Activated naive CD8-positive, alpha-beta T cell treated with anti-CD3 and anti-CD28 coated beads, Interleukin-2, amount 50 U/mL, for 16 hours (primary cell): ENCODE results near the gene TJP3.

ENCODE experiments used
- DNase-seq: peaks from one replicate; pipeline ENCODE4 v3.0.0-alpha.2; 2020; ENCODE audit warnings: low read depth, low spot score

The TJP3 gene

DNA sequence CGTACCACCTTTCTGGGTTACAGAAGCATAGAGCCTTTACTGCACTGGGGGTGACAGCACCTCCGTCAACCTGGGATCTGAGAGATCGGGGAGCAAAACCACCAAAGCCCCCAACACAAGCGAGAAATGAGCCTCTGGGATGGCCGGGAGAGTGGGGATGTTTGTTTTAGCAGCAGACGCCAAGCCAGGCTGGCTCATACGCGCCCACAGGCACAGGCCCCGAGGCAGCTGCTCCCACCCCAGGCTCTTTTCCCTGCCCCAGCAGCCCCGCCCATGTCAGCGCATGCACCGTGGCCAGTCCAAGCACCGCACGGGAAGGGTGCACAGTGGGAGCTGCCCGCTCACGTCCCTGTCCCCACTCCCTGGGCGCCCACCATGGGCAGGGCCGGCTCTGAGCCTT is 16.5 kb upstream of the TJP3 start:
- no peak for DNase-seq

DNA sequence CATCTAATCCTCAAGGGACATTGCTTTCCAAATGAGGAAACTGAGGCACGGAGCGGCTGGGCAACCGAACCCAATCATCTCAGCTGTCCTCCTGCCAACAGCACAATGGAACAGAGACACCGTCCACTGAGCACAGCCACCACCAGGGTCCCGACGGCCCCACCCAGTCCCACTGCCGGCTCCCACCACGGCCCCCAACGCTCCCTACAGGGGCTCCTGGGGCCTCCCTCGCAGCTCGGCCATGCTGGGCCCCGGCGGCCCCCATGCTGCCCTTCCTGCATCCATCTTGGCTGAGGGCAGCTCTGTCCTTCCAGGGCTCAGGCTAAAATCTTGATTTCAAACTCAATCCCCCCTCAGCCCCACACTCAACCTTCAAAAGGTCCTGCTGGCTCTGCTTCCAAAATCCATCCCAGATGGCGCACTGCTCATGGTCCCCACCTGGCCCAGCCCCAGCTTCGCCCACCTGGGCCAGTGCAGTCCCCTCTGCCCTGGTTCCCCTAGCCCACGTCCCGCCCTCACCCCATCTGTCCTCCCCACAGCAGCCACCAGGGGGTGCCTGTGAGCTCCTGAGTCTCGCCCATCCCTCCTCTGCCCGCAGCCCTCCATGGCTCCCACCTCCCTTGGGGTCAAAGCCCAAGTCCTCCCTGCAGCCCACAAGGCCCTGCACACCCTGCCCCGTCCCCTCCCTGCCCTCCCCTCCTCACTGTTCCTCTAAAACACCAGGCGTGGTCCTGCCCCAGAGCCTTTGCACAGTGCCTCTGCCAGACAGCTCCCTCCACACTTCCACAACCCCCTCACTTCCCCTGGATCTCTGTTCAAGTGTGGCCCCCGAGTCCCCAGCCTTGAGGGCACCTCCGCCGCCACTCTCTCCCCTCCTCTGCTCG is 15.8 kb upstream of the TJP3 start:
- no peak for DNase-seq

DNA sequence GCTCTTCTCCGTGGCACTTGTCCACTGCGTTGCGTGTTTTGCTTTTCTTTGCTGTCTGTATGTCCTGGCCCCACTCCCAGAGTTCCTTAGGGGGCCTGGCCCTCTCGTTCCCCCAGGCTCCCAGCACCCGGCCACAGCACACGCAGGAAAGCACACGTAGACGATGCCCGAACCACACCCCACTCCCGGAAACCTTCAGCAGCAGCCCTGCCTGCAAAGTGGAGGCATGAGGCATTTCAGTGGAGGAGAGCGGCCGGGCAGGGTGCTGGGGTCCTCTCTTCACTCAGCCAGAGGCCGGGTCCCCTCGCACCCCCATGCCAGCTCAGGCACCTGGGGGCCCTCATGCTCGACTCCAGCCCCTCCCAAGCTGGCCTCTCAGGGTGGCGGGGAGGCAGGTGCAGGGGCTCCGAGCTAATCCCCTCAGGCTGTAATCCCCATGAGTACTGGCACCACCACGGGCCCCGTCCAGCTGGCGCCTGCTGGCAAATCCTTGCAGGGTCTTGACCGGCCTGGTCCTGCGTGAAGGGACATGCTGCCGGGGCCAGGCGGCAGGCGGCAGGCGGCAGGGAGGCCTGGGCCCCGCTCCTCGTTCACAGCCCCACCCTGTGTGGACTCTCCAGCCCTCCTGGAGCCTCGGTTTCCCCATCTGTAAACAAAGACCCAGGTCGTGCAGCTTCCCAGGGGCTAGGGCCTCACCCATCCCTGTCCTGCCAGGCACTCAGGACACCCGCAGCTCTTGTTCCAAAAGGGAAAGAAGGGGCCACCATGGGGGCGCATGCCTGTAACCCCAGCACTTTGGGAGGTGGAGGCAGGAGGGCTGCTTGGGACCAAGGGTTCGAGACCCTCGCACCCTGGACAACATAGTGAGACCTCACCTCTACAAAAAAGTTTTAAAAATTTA is 14.9 kb upstream of the TJP3 start:
- no peak for DNase-seq

DNA sequence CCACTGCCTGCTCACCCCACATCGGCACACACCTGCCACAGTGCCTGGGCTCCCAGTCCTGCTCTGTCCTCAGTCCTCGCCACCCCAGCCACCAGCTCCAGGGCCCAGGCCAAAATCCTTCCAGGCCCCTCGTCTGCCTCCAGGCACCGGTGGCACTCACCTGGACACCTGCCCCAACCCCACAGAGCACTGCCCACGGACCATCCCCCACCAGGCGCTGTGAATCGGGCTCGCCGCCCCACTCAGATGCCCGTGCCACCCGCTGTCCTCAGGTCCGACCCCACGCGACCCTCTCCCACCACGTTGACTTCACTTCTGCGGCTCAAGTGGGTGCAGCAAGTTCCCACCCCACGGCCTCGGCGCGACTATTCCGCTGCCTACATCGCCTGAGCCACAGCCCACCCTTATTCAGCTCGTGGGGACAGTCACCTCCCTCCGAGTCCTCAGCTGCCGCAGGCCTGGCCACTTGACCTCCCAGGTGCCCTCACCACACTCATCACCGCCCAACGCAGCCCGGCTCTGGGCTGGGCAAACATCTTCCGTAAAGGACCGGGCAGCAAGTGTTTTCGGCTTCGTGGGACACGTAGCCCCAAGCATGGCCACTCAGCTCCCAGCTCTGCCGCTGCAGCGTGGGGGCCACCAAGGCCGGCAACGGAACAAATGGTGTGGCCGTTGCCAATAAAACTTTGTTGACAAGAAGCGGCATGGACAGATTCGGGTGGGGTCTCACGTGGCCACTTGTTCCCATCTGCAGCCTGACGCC is 13.6 kb upstream of the TJP3 start:
- no peak for DNase-seq

DNA sequence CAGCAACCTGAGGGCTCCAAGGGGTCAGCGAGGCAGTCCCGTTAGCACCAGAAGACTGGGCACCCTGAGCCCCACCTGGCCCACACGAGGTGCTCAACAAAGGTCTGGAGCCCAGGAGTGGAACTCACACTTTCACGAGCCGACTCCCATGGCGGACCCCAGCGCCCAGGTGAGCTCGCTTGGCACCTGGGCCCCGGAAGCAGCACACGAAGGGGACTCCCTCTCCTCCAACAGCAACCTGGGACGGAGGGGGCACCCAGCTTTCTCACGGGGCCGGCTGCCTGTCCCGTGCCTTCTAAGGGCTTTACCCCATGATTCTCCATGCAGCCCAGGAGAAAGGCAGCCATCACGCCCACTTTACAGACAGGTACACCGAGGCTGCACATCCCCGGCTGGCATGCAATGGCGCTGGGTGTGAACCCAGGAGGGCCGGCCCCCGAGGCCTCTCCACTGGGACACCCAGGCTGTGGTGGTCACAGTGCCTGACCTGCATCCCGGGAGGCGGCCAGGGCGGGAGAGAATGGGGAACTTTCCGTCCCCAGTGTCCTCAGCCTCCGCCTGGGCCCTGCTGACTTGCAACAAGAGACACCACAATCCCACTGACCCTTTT is 13.0 kb upstream of the TJP3 start:
- DNase-seq: no peak

DNA sequence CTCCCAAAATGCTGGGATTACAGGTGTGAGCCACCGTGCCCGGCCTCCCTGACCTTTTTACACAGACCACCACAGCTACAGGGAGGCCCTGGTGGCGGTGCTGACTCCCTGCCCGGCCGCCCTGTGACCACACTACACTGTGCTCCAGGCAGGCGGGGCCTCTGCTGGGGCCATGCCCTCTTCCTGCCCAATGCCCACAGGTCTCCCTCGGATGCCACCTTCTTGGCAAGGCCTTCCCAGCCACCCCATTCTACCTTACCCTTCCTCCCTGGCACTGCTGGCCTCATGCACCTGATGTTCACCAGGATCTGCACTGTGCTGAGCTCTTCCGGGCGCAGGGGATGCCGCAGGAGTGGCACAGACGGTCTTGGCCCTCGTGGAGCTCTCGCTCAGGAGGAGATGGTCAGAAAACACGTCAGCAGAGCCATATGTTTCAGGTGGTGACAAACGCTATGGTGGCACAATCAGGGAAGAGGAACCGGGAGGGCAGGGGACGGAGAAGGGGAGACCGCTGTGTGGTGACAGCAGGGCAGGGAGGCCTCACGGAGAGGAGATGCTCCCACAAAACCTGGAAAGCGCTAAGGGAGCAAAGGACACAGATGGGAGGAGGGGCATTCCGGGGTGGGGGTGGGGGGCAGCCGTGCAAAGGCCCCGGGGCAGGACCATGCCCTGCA is 12.1 kb upstream of the TJP3 start:
- no peak for DNase-seq

DNA sequence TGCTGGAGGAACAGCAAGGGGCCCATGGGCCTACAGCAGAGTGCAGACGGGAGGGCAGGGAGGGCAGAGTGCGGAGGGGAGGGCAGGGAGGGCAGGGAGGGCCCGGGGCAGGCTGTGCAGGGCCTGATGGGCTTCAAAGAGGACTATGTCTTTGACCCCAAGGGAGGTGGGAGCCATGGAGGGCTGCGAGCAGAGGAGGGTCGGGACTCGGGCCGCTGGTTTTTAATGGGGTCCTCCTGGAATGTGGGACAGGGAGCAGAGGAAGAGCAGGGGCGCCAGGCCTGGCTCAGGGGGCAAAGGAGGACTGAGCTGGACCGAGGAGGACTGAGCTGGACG is 11.6 kb upstream of the TJP3 start:
- no peak for DNase-seq

DNA sequence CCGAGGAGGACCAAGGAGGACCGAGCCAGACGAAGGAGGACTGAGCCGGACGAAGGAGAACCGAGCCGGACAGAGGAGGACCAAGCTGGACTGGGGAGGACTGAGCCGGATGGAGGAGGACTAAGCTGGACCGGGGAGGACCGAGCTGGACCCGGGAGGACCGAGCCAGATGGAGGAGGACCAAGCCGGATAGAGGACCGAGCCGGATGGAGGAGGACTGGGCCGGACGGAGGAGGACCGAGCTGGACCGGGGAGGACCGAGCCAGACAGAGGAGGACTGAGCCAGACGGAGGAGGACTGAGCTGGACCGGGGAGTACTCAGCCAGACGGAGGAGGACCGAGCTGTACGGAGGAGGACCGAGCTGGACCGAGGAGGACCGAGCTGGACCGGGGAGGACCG is 11.1 kb upstream of the TJP3 start:
- no peak for DNase-seq

DNA sequence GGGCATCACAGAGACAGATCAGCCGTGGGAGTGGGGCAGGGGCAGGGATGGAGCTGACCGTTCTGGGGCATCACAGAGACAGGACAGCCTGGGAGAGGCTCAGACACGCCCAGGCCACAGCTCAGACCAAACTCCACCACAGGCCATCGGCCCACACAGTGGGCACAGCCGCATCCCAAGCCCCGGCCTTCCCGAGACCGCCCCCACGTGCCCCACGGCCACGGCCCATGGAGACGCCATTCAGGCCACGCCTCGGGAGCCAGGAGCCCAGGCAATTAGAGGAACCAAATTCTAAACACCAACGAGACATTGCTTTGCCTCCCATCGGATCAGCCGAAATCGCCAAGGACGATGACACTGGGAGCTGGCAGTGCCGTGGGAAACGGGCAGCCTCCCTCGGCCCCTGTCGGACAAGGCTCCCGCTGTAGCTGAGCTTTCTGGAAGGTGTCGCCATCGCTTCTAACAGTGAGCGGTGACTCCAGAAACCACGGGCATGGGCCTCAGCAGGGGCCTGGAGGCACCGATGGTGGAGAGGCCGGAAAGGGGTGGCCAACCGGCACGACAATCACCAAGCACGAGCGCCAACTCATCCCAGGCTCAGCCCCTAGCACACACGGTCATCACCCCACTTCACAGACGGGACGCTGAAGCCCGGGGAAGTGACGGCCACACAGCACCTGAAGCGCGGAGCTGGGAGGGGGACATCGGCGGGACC is 10.4 kb upstream of the TJP3 start:
- no peak for DNase-seq

DNA sequence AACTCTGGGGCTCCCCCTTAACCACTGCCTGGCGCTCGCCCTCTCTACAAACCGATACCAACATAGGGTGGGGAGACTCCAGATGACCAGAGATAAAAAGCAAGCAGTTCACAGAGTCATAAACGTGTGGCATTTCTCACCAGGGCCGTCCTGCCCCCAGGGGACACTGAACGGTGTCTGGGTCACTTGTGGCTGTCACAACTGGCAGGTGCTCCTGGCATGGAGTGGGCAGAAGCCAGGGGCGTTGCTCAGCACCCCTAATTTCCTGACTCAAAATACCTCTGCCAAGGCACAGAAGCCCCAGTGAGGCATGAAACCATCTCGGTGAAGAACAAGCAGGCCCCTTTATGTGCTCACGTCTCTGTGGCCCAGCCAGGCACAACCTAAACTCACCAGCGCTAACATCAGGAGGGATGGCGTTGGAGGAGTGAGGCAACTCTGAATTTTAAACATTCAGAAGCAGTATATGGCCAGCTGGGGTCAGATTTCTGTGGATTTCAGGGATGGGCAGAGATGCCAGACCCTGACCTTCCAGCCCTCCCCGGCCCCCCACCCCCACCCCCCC is 9.7 kb upstream of the TJP3 start:
- DNase-seq: no peak

DNA sequence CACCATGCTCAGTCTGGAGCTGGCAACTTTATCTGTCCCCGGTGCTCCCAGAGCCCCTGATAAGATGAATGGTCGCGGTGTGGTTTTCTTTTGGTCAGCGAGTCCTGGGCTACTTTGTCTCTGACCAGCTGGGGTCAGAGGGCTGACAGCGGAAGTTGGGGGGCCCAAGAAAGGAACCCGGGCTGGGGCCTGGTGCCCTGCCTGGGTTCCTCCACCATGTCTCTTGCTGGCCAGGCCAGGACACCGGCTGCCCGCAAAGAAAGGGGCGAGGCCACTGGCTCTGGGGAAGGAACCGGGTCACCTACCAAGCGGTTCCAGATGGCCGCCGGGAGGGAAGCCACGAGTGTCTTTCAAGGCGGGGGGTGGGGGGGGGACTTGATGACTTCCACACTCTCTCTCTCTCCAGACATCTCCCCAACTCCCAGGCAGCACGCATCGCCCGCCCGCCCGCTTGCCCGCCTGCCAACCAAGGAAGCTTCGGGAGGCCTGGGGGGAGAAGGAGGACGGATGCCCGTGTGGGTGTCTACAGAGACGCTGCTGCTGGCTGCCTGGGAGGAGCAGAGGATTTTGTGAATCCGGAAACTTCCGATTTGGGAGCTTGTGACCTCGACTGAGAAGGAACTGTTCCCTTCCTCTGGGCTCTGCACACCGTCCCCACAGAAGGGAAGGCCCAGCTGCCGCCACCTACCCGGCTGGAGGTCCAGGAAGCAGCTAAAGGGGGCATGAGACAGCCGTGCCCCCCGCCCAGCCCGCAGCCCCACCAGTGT is 9.0 kb upstream of the TJP3 start:
- DNase-seq: no peak

DNA sequence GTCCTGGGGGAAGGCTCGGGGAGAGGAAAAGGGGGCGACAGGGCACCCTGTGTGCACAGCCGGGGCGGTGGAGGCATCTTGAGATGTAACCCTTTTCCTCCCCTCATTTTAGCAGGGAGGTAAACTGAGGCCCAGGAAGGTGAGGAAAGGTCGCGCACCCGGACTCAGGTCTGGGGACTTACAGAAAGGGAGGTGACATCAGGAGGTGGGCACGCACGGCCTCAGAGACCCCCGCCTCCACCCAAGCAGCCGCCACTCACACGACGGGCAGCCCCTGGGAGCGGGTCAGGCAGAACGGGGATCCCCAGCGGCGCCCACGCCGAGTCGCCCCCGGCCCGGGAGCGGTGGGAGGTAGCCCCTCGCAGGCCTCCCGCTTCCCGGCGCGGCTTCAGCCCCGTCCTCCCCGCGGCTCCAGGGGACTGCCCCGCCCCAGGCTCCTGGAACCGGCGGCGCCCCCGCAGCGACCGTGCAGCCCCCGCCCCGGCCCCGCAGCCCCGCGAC is 8.4 kb upstream of the TJP3 start:
- DNase-seq: no peak

DNA sequence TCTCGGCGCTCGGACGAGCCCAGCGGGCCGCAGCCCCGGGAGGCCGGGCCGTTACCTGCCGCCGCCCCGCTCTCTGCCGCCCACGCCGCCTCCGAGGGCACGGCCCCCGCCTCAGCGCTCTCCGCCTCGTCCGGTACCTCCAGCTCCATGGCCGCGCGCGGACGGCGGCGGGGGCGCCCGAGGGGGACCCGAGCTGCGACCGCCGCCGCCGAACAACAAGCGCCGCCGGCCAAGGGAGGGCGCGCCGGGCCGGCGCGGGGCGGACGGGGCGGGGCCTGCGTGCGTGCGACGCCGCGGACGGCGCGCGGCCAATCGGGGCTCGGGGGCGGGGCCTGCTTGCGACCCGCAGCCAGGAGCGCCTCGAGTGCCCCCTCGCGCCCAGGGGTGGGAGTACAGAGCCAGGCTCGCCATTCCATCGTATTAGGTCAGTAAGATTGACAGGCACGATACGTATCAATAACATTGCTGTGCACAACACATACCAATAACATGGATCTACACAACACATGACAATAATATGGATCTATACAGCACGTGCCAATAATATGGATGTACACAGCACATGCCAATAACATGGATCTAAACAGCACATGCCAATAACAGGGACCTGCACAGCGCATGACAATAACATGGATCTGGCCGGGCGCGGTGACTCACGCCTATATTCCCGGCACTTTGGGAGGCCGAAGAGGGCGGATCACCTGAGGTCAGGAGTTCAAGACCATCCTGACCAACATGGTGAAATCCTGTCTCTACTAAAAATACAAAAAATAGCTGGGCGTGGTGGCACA is 7.7 kb upstream of the TJP3 start, which contains the start of gene PIP5K1C:
Gene PIP5K1C, minus strand, starts transcription at position 227 of the 791 bp plus-strand sequence. Its CDS starts 78 bp downstream, at position 149.
- DNase-seq: peak; percentile 91

DNA sequence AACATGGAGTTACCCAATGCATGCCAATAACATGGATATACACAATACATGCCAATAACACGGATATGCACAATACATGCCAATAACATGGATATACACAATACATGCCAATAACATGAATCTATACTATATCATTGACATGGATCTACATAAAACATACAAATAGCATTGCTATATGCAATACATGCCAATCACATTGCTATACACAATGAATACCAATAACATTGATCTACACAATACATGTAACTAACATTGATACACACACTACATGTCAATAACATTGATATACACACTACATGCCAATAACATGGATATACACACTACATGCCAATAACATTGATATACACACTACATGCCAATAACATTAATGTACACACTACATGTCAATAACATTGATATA is 7.0 kb upstream of the TJP3 start:
- no peak for DNase-seq

DNA sequence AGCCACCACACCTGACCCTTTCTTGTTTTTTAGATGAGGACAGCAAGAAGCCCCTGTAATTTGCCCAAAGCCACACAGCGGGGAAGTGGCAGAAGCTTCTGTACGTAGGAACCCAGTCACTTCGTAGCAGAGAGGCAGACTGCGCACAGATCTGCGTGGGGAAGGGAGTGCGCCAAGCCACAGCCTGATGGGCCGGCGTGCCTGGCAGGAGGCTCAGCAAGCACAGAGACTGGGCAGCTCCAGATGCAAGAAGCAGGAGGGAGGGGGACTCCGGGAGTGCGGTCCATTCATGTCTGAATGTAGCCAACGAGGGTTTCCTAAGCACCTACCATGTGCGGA is 347 bp upstream of the TJP3 start:
- no peak for DNase-seq

DNA sequence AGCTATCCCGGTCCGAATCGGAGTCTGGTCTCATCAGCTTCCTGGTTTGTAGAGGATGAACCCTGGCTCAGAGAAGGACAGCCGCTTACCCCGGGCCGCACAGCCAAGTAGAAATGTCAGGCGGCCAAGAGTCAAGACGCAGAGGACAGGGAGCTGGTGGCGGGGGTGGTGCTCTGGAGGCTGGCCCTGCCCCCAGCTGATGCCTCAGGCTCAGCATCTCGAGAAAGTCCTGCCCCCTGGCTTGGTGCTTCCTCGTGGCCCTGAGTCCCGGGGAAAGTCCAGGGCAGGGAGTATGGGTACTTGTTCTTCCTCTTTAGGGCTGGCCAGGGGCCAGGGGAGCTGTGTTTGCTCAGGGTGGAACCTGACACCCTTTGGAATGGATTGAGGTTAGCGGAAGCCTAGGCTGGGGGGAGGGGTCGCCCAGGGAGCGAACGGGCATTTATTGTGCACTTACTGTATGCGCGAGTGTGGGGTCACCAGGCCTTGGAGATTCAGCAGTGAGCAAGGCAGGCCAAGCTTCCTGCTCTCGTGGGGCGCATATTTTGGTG is 2.2 kb downstream of the TJP3 start:
- no peak for DNase-seq

DNA sequence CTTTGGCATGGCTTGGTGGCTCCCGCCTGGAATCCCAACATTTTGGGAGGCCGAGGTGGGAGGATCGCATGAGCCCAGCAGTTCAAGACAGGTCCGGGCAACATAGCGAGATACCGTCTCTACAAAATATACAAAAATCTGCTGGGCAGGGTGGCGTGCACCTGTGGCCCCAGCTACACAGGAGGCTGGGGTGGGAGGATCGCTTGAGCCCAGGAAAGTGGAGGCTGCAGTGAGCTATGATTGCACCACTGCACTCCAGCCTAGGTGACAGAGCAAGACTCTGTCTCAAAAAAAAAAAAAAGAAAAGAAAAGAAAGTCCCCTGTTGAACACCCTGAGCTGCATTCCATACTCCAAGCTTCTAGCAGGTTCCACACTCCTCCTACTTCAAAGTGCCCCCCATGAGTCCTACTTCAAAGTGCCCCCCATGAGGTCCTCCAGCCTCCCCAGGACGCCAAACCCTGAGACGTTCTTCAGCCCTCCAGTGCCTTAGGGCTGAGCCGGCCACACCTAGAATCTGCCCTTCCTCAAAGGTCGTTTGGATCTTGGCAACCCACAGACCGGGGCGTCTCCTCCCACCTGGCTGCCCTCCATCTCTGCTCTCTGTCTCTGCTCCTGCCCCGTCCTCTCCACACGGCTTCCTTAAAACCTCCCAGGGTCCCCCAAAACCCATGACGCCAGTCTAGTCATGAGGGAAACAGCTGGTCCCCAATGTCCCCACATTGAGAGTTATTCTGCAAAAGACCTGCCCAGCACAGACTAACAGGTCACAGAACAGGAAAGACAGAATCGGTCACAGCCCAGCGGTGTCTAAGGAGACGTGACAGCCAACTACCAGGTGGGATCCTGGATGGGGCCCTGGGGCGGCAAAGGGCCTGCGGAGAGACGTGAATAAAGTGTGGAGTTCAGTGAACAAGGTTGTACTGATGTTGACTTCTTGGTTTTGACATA is 4.8 kb downstream of the TJP3 start:
- DNase-seq: no peak
